Measurements from ENCODE around the gene GPATCH3. TPM values are rescaled to one million over a fixed set of nuclear protein-coding genes. Genes with fewer than 3 reads are reported as not detected.
"Not testable (repeated sequence)": the region's sequence is repeated elsewhere in the genome, so short reads cannot be mapped to it uniquely, and the experiment has no call there.

Gene GPATCH3
- total and polyA plus RNA-seq, 2 of the 8 experiments (the other 6 are each of a cell fraction or from before 2014, with no cell fraction given): 7.9 to 17.4 TPM

GRCh38 chr1:26847826-26848225 lies 52.4 kb downstream of the GPATCH3 start:
- not testable (repeated sequence) for H2AK5ac ChIP-seq (ENCODE audit: low read depth, low read length); H3K79me2 ChIP-seq (ENCODE audit: control insufficient read depth in 1 of 2, insufficient read depth in 2 of 2, low read length in 2 of 2)
- WGBS, 2 experiments (ENCODE audit: extremely low coverage in 1 of 2, insufficient coverage in 1 of 2, insufficient read length in 1 of 2, insufficient replicate concordance in 2 of 2, low coverage in 1 of 2, low lambda C conversion rate in 2 of 2, missing lambda C conversion rate in 1 of 2): 87% methylated on average over 6 of the region's 6 CpGs; no CpG with 5 or more reads in 1 of the 2 experiments

More at GRCh38 chr1:26847826-26848225, 52.4 kb downstream of the GPATCH3 start:
- H4K91ac ChIP-seq (replicated peaks; ENCODE audit: insufficient read length, low read length); H3K23ac ChIP-seq (ENCODE audit: insufficient read length); H3K9me3 ChIP-seq (ENCODE audit: insufficient read depth in 2 of 2, low read depth in 1 of 2, low read length in 1 of 2); H3K23me2 ChIP-seq (ENCODE audit: low read depth, low read length); H3K4ac ChIP-seq (replicated peaks; ENCODE audit: insufficient read length, low read depth, low read length); H2BK20ac ChIP-seq (ENCODE audit: low read length); DNase-seq (ENCODE audit: low read depth in 1 of 2, low spot score in 2 of 2); H2BK5ac ChIP-seq (ENCODE audit: low read depth, low read length); H3K4me2 ChIP-seq (ENCODE audit: insufficient read depth in 1 of 2, low read depth in 2 of 2, low read length in 2 of 2); H3K4me3 ChIP-seq (ENCODE audit: extremely low read depth in 1 of 4, insufficient read depth in 2 of 4, low read depth in 3 of 4, low read length in 4 of 4); H2BK120ac ChIP-seq (replicated peaks; ENCODE audit: low read depth, low read length); H3K18ac ChIP-seq (ENCODE audit: extremely low read depth, low read length); H4K5ac ChIP-seq (ENCODE audit: insufficient read length, low read depth, low read length); H4K20me1 ChIP-seq (replicated peaks in 1 of 2; ENCODE audit: control insufficient read depth in 1 of 2, insufficient read depth in 2 of 2, low read length in 2 of 2); H3K4me1 ChIP-seq (replicated peaks in 1 of 4; ENCODE audit: control insufficient read depth in 3 of 4, insufficient read depth in 4 of 4, low read length in 3 of 4); H2AFZ ChIP-seq (ENCODE audit: low read length); H3K56ac ChIP-seq (replicated peaks; ENCODE audit: insufficient read length, low read depth, low read length); H4K8ac ChIP-seq (ENCODE audit: extremely low read depth, insufficient read depth, low read length); POLR2A ChIA-PET (ENCODE audit: partially characterized antibody); H3K27me3 ChIP-seq (replicated peaks in 1 of 4; ENCODE audit: control insufficient read depth in 3 of 4, extremely low read depth in 1 of 4, insufficient read depth in 3 of 4, low read length in 3 of 4); H3K79me1 ChIP-seq (ENCODE audit: low read depth, low read length); FAIRE-seq; H2BK15ac ChIP-seq (ENCODE audit: low read length); H2BK12ac ChIP-seq (ENCODE audit: low read depth, low read length); H3K14ac ChIP-seq (ENCODE audit: insufficient read length); H3K27ac ChIP-seq (ENCODE audit: low read depth, low read length); H3K9ac ChIP-seq (replicated peaks in 1 of 4; ENCODE audit: extremely low read depth in 1 of 4, low read depth in 3 of 4, low read length in 3 of 4): not testable (repeated sequence)
- CTCF ChIA-PET (ENCODE audit: partially characterized antibody): interaction anchor here (1.2 to 4.6 kb wide), 6 partner anchors 12 to 171 kb away, joined by 3 to 57 read pairs (median 18); no protein-coding TSS in a partner anchor
- peaks cover 0 to 25% (median 15%) of the 10 kb centered on the region in 4 experiments; a peak in 5 of 8 replicates for H3K36me3 ChIP-seq (ENCODE audit: control insufficient read depth in 2 of 4, insufficient read depth in 4 of 4, low read length in 3 of 4)

Measured in H1 (cell line).